NCI-H2171 treated with DMSO at 0.1 percent for 48 hours (cell line): ENCODE results near the gene SNAP25.

Source experiments
- DNase-seq: peaks from one replicate; lab custom pipeline; 2025; lab: John Stamatoyannopoulos, UW

The SNAP25 gene

DNA sequence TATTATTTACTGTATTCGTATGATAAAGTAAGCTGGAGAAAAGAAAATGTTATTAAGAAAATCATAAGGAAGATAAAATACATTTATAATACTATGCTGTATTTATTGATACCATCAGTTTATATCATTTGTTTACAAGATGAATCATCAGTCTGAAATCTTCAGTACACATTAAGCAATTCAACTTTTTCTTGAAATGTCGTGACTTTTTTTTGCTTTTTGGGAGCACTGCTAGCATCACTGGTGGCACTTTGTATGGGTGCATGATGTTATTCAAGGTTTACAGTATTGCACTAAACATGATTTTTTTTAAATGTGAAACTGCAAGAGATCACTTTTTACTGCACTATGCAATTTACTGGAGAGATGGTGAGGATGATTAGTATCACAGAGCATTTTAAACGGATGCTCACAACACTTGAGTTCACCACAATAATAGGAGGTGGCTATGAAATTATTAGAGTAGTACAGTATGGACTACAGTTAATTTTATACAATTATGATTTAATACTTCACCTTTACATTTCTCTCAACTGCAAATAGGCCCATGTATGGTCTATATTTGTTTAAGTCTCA lies 85.9 kb downstream of the SNAP25 start:
- DNase-seq = no peak

DNA sequence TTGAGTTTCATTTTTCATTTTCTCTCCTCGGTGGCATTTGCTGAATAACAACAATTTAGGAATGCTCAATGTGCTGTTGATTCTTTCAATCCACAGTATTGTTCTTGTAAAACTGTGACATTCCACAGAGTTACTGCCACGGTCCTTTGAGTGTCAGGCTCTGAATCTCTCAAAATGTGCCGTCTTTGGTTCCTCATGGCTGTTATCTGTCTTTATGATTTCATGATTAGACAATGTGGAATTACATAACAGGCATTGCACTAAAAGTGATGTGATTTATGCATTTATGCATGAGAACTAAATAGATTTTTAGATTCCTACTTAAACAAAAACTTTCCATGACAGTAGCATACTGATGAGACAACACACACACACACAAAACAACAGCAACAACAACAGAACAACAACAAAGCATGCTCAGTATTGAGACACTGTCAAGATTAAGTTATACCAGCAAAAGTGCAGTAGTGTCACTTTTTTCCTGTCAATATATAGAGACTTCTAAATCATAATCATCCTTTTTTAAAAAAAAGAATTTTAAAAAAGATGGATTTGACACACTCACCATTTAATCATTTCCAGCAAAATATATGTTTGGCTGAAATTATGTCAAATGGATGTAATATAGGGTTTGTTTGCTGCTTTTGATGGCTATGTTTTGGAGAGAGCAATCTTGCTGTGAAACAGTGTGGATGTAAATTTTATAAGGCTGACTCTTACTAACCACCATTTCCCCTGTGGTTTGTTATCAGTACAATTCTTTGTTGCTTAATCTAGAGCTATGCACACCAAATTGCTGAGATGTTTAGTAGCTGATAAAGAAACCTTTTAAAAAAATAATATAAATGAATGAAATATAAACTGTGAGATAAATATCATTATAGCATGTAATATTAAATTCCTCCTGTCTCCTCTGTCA lies 88.1 kb downstream of the SNAP25 start:
- no peak for DNase-seq

DNA sequence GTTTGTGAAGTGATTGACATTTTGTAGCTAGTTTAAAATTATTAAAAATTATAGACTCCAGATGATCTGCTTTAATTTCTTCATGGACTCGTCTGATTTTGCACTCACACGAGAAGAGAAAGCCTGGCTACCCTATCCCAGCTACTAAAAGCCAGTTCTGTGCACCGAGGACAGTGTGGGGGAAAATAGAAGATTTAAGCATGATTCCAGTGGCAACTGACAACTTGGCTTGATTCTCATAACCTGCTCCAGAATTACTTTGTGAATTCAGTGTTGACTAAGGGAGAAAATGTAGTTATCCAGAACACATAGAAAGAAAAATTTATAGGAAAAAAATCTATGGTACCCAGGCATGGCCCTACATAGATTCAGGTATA lies 88.7 kb downstream of the SNAP25 start:
- DNase-seq = no peak

DNA sequence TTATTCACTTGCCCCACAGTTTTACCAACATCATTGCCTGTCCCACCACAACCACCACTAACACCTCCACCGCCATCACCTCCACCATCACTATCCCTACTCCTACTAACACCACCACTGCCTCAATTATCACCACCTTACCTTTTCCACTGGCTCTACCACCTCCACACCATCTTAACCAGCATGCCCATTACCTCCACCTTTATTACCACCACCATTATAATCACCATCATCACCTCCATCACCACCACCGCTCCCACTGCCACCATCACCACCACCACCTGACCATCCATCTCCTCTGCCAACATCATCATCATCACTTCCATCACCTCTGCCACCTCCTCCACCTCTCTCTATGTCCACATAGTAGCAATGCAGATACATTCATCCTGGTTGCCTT lies 90.0 kb downstream of the SNAP25 start:
- DNase-seq = no peak

DNA sequence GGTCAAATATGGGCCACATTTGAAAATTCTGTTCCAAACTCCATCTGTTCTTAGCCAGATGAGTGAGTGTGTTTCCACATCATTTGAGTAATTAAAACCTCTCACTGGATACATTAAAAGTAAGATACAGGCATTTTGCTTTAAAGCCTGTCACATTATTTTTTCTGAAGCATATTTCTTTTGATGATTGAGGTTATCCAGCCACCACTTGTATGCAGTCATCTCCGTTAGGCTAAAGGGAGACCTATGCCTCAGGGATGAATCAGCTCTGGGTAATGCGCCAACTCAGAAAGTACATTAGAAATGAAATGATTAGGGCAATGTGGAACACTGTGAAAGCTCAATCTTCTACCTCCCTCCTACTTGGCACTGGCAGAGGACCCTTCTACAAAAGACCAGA lies 90.7 kb downstream of the SNAP25 start:
- DNase-seq = peak; percentile 81

DNA sequence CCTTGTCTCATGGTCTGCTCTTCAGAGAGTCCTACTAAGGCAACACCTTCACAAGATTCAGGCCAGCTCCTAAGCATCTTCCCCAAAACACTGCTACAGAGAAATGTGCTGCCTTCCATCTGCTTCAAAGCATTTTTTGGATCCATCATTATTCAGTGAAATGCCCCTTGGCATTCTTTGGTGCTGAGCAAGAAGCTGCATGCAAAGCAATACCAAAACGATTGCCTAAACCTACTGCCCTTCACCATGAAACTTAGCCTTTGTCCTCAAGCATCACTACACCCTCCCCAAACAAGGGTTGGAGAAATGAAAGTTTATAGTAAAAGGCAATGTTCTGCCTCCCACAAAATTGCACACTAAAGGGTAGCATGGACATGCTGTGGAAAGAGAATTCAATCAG lies 93.5 kb downstream of the SNAP25 start:
- no peak for DNase-seq

DNA sequence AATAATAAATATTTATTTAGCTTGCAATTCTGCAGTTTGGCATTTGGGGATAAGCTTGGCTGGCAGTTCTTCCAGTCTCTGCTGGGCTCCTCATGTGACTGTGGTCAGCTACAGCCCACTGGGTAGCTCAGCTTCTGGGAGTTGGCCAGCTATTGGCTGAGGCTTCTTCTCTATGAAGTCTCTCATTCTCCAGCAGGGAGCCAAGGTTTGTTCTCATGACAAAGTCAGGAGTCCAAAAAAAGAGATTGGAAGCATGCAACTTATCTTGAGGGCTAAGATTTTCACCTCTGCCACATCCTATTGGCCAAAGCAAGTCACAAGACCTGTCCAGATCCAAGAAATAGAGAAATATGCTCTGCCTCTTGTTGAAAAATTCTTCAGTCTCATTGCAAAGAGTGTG lies 94.6 kb downstream of the SNAP25 start:
- no peak for DNase-seq

DNA sequence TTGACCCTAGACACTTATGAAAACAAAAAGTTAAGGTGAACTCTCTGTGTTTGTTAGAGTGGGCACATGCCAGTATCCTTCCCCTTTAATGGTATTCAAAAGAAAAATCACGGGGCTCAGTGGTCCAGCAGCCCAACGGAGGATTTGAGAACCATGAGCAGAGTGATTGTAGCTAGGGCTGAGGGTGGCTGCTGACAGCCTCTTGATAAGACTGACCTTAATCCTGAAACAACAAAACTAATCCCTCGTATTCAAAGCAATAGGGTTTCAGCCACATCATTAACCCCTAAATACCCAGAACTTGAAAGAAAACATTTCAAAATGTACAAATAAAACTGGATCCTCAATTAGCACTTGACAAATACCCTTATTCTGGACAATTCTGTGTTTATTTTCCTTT lies 95.1 kb downstream of the SNAP25 start:
- DNase-seq = no peak

DNA sequence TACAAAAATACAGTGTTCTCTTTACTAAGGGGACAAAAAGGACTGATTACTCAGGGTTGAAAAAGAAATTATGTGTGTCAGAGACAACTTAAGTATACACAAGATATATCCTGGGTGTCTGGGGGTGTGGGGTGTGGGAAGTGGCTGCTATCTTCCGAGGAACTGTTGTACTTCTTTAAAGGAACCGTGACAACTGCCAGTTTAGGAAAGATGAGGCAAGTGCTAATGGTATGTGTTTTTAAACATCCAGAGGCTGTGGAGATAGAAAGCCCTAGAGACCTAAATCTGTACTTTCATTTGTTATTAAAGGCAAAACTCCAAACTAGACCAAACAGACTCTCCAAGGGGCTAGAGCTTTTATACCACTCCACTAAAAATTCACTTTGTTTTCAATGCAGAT lies 95.6 kb downstream of the SNAP25 start:
- DNase-seq = no peak

DNA sequence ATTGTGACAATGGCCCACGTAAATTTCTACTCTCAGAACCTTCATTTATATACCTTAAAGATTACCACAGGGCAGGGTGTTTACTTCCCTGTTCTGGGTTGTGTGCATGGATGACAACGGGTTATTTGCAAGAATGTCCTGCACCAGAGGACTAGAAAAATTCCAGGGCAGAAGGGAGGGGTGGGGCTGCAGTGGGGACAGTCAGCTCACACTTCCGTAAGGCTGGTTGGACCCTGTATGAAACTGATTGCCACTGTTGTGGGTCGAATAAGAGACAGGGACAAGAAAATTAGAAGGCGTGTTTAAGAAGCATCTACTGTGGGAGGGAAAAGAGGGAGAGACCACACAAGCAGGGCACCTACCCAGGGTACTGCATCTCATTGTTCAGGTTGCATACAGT lies 96.5 kb downstream of the SNAP25 start:
- DNase-seq = no peak

DNA sequence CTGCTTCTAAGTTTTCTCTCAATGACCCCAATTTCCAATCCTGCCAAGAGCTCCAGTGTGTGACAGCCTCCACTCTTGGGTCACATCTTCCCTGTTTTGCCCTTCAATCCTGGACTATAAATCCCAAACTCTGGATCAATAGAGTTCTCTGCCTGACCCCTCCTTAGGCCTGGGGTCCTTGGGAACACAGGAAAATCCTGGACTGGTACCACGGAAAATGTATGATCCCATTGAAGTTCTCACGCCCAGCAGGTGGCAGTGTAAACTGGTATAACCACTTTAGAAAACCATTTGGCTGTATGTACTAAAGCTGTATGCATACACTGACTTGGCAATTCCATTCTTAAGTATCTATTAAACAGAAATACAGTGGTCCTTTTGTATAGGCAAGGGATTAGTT lies 98.0 kb downstream of the SNAP25 start:
- DNase-seq = peak; percentile 24

DNA sequence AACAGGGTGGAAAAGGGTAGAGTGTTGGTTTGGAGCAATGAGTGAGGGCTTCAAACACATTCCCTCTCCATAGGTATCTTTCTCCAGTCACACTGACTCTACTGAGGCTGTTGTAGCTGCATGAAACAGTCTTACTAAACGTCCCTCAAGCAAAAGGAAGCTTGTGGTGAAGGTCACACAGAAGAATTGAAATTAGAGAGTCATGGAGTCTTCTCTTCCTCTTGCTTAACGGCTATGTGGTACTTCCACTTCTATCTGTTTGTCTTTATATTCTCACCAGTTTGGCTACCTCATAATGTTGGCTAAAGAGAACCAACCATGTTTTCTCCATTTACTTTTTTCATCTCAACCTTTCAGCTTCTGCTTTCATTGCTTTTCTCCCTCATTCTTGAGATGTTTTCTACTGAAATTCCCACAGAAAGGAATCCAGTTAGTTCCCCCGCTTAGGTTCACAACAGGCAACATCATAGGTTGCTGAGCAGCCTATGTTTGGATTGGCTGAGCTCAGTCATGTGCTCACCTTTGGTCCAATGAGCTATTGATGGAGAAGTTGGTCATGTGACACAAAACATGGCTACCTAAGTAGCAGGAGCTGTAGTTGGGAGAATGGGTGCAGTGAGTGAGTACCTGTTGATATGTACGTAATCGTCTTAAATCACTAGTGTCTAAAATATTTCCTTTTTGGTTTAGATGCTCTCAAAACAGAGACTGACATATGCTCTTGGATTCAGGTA lies 99.8 kb downstream of the SNAP25 start:
- DNase-seq = peak; percentile 53

DNA sequence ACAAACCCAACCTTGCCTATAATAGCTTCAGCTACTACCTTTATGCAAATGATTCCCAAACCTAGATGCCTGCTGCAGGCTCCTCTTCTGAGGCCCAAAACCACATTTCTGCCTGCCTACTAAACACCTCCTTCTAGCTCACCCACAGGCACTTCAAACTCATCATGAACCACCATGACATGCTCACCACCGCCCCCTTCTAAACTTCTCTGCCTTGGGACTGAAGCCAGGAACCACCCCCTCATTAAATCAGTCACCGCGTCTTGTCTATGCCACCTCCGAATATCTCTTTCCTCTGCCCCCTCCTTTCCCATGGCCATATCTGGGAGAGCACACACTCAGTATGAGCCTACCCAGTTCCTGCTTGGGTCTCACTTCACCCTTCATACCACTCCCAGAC lies 101.2 kb downstream of the SNAP25 start:
- DNase-seq = no peak

DNA sequence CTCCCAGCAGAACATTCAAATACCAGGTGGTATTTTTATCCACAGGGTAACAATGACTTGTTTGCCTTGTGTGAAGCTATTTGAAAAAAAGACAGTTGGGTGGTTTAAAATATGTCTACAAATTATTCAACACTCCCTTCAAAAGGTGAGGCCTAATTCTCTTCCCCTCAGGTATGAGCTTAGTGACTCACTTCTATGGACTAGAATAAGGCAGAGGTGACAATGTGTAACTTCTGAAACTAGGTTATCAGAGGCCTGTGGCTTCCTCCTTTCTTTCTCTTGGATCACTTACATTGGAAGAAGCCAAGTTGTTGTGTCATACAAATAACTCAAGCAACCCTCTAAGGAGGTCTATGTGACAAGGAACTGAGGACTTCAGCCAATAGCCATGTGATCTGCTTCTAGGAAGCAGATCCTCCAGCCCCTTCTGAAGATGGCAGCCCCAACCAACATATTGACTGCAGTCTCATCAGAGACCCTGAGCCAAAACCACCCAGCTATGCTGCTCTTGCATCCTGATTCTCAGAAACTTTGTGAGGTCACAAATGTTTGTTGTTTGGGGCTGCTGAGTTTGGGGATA lies 102.6 kb downstream of the SNAP25 start:
- no peak for DNase-seq

DNA sequence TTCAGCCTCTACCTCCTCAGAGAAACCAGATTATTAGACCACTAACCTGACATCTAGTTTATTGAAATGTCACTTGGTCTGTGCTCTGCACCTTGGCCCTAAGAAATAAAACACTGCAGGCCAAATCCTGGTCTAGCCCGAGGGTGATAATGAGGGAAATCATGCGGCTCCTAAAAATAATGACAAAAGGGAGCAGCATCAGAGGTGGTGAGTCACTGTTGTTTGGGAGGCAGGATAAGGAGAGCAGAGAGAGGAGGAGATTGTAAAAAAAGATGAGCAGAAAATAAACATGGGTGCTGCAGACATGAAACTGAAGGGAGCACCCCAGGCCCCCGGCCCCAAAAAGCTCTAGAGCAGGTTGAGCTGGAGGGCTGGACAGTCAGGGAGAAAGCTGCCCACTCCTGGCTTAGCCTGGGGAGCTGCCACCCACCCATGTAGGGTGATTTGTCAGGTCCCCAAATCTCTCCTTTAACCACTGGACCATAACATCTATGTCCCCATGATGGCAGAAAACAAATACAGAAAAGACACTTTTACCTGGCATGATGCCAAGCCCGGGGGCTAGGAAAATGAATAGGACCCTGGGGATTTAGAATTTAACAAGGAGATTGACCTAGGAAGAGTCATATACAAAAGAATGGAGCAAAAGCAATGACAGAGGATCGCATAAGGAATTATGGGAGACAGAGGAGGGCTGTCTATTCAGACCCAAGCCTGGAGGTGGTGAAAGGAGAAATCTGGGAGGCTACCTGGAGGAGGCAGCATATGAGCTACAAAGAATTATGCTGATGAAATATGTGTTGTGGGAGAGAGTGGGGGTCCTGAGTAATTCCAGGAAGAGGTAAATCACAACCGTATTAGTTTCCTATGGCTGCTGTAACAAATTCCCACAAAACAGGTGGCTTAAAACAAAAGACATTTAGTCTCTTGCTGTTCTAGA lies 103.7 kb downstream of the SNAP25 start:
- DNase-seq = peak; percentile 32

DNA sequence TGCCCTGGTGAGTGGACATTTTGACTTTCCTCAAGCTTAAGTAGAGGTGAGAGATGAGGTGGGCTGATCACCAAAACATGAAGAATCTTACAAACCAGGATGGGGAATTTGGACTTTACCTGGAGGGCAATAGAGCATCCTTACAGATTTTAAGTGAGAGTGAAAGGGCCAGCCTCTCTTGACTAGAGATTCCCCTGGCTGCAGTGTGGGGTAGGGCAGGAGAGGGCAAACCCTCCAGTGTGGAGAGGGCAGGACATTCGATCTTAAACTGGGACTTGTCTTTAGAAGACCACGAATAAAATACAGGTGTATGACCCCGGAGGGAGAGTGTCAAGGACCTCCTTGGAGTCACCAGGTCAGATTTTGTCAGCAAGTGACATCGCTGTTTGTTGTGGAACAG lies 105.1 kb downstream of the SNAP25 start:
- DNase-seq = no peak

DNA sequence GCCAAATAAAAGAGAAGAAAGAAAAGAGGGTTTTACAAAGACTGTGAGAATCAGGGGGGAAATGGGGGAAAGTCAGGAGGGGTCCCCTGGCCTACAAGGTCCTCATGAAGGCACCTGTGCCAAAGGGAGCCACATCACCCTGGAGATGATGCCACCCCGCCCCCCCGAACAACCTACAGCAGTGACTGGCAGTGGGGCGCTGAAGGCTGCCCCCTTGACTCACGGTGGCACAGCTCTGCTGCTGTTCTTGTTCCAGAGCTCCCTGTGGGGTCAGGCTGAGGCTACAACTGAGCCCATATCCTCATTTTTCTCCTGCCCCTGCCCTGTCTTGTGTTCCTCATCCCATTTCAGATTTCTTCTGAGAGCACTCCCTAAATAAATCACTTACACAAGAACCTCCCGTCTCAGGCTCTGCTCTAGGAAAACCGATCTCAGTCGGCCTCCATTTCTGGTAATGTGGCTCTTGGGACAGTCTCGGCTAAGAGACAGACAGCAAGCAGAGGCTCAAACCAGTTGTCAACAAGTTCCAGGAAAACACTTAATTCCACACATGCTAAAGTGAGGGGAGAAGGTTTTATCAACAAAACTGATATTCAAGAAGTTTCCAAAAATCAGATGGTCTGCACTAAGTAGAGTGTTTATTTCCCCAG lies 105.7 kb downstream of the SNAP25 start:
- no peak for DNase-seq

DNA sequence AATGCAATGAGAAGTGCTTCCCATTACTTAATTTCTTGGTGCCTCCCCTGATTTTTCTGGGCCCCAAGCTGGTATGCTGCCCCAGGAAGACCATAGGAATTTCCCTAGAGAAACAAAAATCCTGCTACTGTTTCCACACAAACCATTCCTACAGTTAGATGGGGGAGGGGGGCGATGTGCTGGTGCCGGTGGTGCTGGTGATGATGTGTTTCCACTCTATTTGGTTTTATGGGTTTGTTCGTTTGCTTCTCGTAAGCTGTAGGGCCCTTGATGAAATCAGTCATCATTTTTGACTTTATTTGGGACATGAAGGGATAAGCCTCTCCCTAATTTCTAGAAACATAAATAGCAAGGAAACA lies 110.2 kb downstream of the SNAP25 start:
- no peak for DNase-seq

DNA sequence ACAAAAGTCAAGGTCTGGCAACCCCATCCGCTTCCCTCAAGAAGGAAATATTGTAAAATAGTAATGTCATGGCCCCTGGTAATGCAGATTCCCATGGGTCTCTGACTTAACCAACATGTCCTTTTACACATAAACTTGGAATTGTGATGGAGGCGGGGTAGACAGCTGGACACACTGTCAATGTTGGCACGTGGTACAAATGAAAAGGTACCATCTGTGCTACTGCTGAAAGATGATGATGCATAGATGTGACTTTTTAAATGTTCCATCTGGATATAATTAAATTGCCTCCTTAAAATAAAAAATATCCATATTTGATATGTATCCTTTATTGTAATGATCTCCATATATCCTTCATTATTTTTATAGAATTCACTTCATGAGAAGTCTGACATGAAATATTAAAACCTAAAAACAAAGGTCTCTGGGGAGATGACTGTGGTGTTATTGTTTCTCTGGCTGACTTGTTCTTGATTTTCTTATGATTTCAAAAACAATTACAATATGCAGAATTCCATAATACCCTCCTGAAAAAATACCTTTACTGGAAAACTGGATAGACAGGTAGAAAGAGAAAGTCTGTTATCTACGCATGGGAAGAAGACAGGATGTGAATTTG lies 110.9 kb downstream of the SNAP25 start:
- DNase-seq = peak; percentile 95

DNA sequence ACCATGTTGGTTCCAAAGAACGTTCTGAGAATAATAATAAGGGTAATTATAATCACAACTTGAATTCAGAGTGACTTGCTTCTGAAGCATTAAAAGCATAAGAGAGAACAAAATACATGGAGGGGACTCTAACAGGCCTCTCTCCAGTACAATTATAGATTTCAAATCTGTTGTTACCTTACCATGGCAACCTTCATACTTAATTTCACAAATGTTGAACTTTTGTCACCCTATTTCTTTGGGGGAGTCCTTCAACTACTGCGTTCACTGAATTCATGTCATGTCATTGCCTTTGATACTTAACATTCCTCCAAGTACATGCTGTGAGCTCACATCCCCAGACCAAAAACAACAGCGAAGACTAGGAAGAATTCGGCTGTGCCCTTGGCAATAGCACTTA lies 111.4 kb downstream of the SNAP25 start:
- peak; percentile 48 for DNase-seq
